HCT116 (cell line): ENCODE data around the gene MTUS2. TPM values are rescaled to one million over a fixed set of nuclear protein-coding genes. Genes with fewer than 3 reads are reported as not detected.

Experiments used
- ATAC-seq: fragments of 200-7000 bp; cut with Tn5 transposase; 2 replicates; pipeline ENCODE4 v1.9.1; 2020; ENCODE audit warnings: mild to moderate bottlenecking, moderate library complexity
- BruUV-seq: library from RNA; stranded (reverse); fragments of 400-500 nt; replicated peaks from 2 replicates; lab custom pipeline; 2021; lab: Mats Ljungman, UMichigan
- CTCF ChIA-PET: fragments of 300-600 bp; sonication (Branson Sonifier 250); formaldehyde crosslinking; loops from one replicate; lab custom pipeline; 2021; ENCODE audit warnings: antibody characterized with exemption; lab: Charles Lee
- POLR2A ChIA-PET: fragments of 300-600, 350-600 bp; sonication (Branson Sonifier 250); formaldehyde crosslinking; loops from one replicate; lab custom pipeline; 2021; ENCODE audit warnings: antibody characterized with exemption; lab: Charles Lee
- RAD21 ChIA-PET, 2 experiments: fragments of 300-600 bp; sonication (Branson Sonifier 250); formaldehyde crosslinking; loops; one replicate each; lab custom pipeline; 2023; ENCODE audit warnings: low total read pairs in 2 of 2; ENCODE audit not compliant: uncharacterized antibody in 2 of 2, unreplicated experiment in 2 of 2, low non-redundant PET in 1 of 2; lab: Charles Lee
- DNase-seq: peaks from one replicate; pipeline ENCODE4 v3.0.0-alpha.2; 2010; ENCODE audit warnings: low read depth, low spot score
- H2AFZ ChIP-seq: fragments of 200-600 bp; shearing (Covaris generic), sonication (generic); 2 replicates; pipeline ENCODE4 v1.6.1; 2017; ENCODE audit warnings: low read depth, mixed run types, mixed read lengths, antibody characterized with exemption, low read length; ENCODE audit not compliant: poor library complexity, severe bottlenecking
- H3K27ac ChIP-seq: 2 replicates; pipeline ENCODE4 v1.5.1; 2012; ENCODE audit warnings: low read depth, low read length
- H3K27me3 ChIP-seq: fragments of 200-600 bp; sonication (generic); 2 replicates; pipeline ENCODE4 v1.6.1; 2016; ENCODE audit warnings: mixed run types, low read length, mixed read lengths; ENCODE audit not compliant: insufficient read depth
- H3K36me3 ChIP-seq, 2 experiments: fragments of 200-500 bp in 1 of 2; fragments of 200-600 bp in 1 of 2; sonication (Bioruptor generic) in 1 of 2; sonication (generic) in 1 of 2; 2 replicates each; pipeline versions ENCODE4 v1.5.1 to v1.6.1; 2014 to 2016; ENCODE audit warnings: low read length in 2 of 2, inconsistent platforms in 1 of 2, mixed read lengths in 1 of 2, mixed run types in 1 of 2; ENCODE audit not compliant: insufficient read depth in 2 of 2, control insufficient read depth in 1 of 2
- H3K4me1 ChIP-seq, 2 experiments: fragments of 200-600 bp in 1 of 2; sonication (generic) in 1 of 2; 2 replicates each; pipeline versions ENCODE4 v1.5.1 to v1.6.1; 2012 to 2017; ENCODE audit warnings: low read length in 2 of 2, inconsistent platforms in 1 of 2, mild to moderate bottlenecking in 1 of 2, mixed read lengths in 1 of 2, mixed run types in 1 of 2, moderate library complexity in 1 of 2; ENCODE audit not compliant: insufficient read depth in 2 of 2, control insufficient read depth in 1 of 2
- H3K4me2 ChIP-seq: fragments of 200-600 bp; sonication (generic); 2 replicates; pipeline ENCODE4 v1.6.1; 2017; ENCODE audit warnings: mixed run types, low read length, mixed read lengths
- H3K4me3 ChIP-seq, 2 experiments: fragments of 200-600 bp in 1 of 2; sonication (generic) in 1 of 2; replicated peaks in 1 of 2; 2 replicates each; pipeline ENCODE4 v1.5.1; 2011 to 2016; ENCODE audit warnings: low read length in 2 of 2, control low read depth in 1 of 2, low read depth in 1 of 2, mild to moderate bottlenecking in 1 of 2, mixed read lengths in 1 of 2, mixed run types in 1 of 2
- H3K79me2 ChIP-seq: fragments of 200-600 bp; sonication (generic); 2 replicates; pipeline ENCODE4 v1.6.1; 2017; ENCODE audit warnings: mild to moderate bottlenecking, mixed run types, low read length, moderate library complexity, mixed read lengths; ENCODE audit not compliant: insufficient read depth
- H3K9ac ChIP-seq: fragments of 200-600 bp; sonication (generic); 2 replicates; pipeline ENCODE4 v1.6.1; 2016; ENCODE audit warnings: low read length, mixed read lengths
- H3K9me2 ChIP-seq: fragments of 200-600 bp; sonication (generic), shearing (Covaris generic); 2 replicates; pipeline ENCODE4 v1.6.1; 2017; ENCODE audit warnings: mixed run types, mild to moderate bottlenecking, moderate library complexity; ENCODE audit not compliant: insufficient read depth
- H3K9me3 ChIP-seq, 2 experiments: fragments of 200-500 bp in 1 of 2; fragments of 200-600 bp in 1 of 2; sonication (Bioruptor generic) in 1 of 2; sonication (generic) in 1 of 2; 2 replicates each; pipeline ENCODE4 v1.6.1; 2014 to 2017; ENCODE audit warnings: low read length in 2 of 2, mixed read lengths in 2 of 2, inconsistent platforms in 1 of 2, low read depth in 1 of 2, mild to moderate bottlenecking in 1 of 2, mixed run types in 1 of 2, moderate library complexity in 1 of 2; ENCODE audit not compliant: control insufficient read depth in 1 of 2, insufficient read depth in 1 of 2
- H4K20me1 ChIP-seq: fragments of 200-600 bp; sonication (generic), shearing (Covaris generic); 2 replicates; pipeline ENCODE4 v1.6.1; 2017; ENCODE audit warnings: mixed run types, mild to moderate bottlenecking, moderate library complexity; ENCODE audit not compliant: insufficient read depth
- ATF3 ChIP-seq: IDR thresholded peaks from 2 replicates; pipeline ENCODE4 v1.6.1; 2012
- CBX3 ChIP-seq: IDR thresholded peaks from 2 replicates; pipeline ENCODE4 v1.6.1; 2012; ENCODE audit warnings: low read depth
- CTCF ChIP-seq, 3 experiments: fragments of 200-600 bp in 1 of 3; sonication (generic) in 1 of 3; IDR thresholded peaks in 2 of 3; conservative IDR thresholded peaks in 1 of 3; 2 replicates each; pipeline ENCODE4 v1.5.1; 2012 to 2017; ENCODE audit warnings: low read depth in 2 of 3, low read length in 2 of 3, antibody characterized with exemption in 1 of 3, borderline replicate concordance in 1 of 3, control low read depth in 1 of 3, mild to moderate bottlenecking in 1 of 3, mixed read lengths in 1 of 3, mixed run types in 1 of 3, moderate library complexity in 1 of 3; ENCODE audit not compliant: insufficient read depth in 1 of 3
- EGR1 ChIP-seq: IDR thresholded peaks from 2 replicates; pipeline ENCODE4 v1.6.1; 2012; ENCODE audit warnings: low read depth
- ELF1 ChIP-seq: IDR thresholded peaks from 2 replicates; pipeline ENCODE4 v1.6.1; 2012; ENCODE audit warnings: low read depth, borderline replicate concordance
- EZH2 ChIP-seq: fragments of 200-600 bp; sonication (generic); IDR thresholded peaks from 2 replicates; pipeline ENCODE4 v1.6.1; 2017; ENCODE audit warnings: antibody characterized with exemption, mixed run types
- EZH2phosphoT487 ChIP-seq: fragments of 200-600 bp; IDR thresholded peaks from 2 replicates; pipeline ENCODE4 v1.6.1; 2018; ENCODE audit warnings: antibody characterized with exemption, borderline replicate concordance
- FOSL1 ChIP-seq: IDR thresholded peaks from 2 replicates; pipeline ENCODE4 v1.6.1; 2012; ENCODE audit warnings: low read depth
- JUND ChIP-seq: IDR thresholded peaks from 2 replicates; pipeline ENCODE4 v1.6.1; 2012
- POLR2AphosphoS5 ChIP-seq: IDR thresholded peaks from 2 replicates; pipeline ENCODE4 v1.6.1; 2011; ENCODE audit warnings: mild to moderate bottlenecking, low read depth, low read length, moderate library complexity
- RAD21 ChIP-seq: IDR thresholded peaks from 2 replicates; pipeline ENCODE4 v1.6.1; 2012; ENCODE audit warnings: low read depth, mild to moderate bottlenecking
- REST ChIP-seq: IDR thresholded peaks from 2 replicates; pipeline ENCODE4 v1.6.1; 2012; ENCODE audit warnings: low read depth
- SP1 ChIP-seq: IDR thresholded peaks from 2 replicates; pipeline ENCODE4 v1.6.1; 2012; ENCODE audit warnings: low read depth
- TCF7L2 ChIP-seq: IDR thresholded peaks from 2 replicates; pipeline ENCODE4 v1.7.0; 2011; ENCODE audit warnings: borderline replicate concordance, inconsistent platforms; ENCODE audit not compliant: insufficient read depth, insufficient read length; ENCODE audit errors: extremely low read depth
- ZFX ChIP-seq: fragments of 450-650 bp; IDR thresholded peaks from 2 replicates; pipeline ENCODE4 v1.6.1; 2017
- ZNF274 ChIP-seq: fragments of 200-500 bp; sonication (Bioruptor generic); IDR thresholded peaks from 2 replicates; pipeline ENCODE4 v1.6.1; 2014; ENCODE audit warnings: mild to moderate bottlenecking, low read depth, low read length, inconsistent platforms
- intact Hi-C: fragments of 100-400 bp; cut with micrococcal nuclease; formaldehyde crosslinking; loops from 2 replicates; pipeline ENCODE4 v1.10.0; 2022
- total RNA-seq: library from RNA; stranded (reverse); gene quantifications from one replicate; pipeline ENCODE4 v1.2.1, GENCODE V29; 2021; ENCODE audit not compliant: unreplicated experiment
- TF ChIP-seq, protein P1 (sequence below): IDR thresholded peaks from 2 replicates; pipeline ENCODE4 v1.6.1; 2012
- TF ChIP-seq, protein P2 (sequence below): IDR thresholded peaks from 2 replicates; pipeline ENCODE4 v1.6.1; 2011; ENCODE audit warnings: mild to moderate bottlenecking, low read length, moderate library complexity; ENCODE audit not compliant: insufficient replicate concordance; ENCODE audit errors: extremely low read depth

The MTUS2 gene
- total RNA-seq, 1 experiment from 2014 or later: 0.02 TPM

DNA sequence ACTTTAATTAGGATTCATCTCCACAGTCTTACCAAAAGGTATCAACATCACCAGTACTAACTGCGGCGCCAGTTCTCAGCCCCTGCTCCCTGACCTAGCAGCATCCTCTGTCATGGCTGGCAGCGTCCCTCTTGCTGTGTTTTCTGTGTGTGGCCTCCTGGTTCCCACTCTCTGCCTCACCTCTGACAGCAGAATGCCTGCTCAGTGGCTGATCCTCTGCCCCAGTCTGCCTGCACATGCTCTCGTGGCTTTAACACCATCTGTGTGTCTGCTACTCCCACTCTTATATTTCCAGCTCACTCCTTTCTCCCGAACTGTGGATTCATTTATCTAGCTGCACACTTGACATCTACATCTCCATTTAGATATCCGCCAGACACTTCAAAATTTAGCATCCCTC lies 341.5 kb downstream of the MTUS2 start:
- Histone ChIP-seq H3K27me3 (peaks cover 16% of the 10 kb centered on the region; the same call in 1 of the 2 replicates), H3K27ac (no peak overlapping the region), H3K9me3 (no peaks in the 10 kb centered on the region), H3K9me2 (no peaks in the 10 kb centered on the region), H3K4me1 (no peaks in the 10 kb centered on the region), H4K20me1 (no peaks in the 10 kb centered on the region), H3K79me2 (no peaks in the 10 kb centered on the region), H2AFZ (no peak overlapping the region), H3K4me3 (no peak overlapping the region), H3K36me3 (no peaks in the 10 kb centered on the region), H3K4me2 (no peak overlapping the region), H3K9ac (no peak overlapping the region)
- intact Hi-C loops: no loop called here
- ATAC-seq (no peak), DNase-seq (no peak)
- TF ChIP-seq EZH2 (no peak), CTCF (IDR thresholded peaks at IDR 0.05 in 2 of 3, conservative IDR thresholded peaks at IDR 0.05 in 1 of 3; ENCODE audit: borderline replicate concordance in 1 of 3, insufficient read depth in 1 of 3, low read depth in 2 of 3, low read length in 2 of 3) (no peak), FOSL1 (no peak), POLR2AphosphoS5 (no peak), EGR1 (no peak), EZH2phosphoT487 (no peak), JUND (no peak), TCF7L2 (no peak), SP1 (no peak), REST (no peak), ZNF274 (no peak), RAD21 (no peak), ELF1 (no peak), CBX3 (no peak), ZFX (no peak), ATF3 (no peak)
- TF ChIP-seq, protein P1, sequence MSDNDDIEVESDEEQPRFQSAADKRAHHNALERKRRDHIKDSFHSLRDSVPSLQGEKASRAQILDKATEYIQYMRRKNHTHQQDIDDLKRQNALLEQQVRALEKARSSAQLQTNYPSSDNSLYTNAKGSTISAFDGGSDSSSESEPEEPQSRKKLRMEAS: no peak
- TF ChIP-seq, protein P2, sequence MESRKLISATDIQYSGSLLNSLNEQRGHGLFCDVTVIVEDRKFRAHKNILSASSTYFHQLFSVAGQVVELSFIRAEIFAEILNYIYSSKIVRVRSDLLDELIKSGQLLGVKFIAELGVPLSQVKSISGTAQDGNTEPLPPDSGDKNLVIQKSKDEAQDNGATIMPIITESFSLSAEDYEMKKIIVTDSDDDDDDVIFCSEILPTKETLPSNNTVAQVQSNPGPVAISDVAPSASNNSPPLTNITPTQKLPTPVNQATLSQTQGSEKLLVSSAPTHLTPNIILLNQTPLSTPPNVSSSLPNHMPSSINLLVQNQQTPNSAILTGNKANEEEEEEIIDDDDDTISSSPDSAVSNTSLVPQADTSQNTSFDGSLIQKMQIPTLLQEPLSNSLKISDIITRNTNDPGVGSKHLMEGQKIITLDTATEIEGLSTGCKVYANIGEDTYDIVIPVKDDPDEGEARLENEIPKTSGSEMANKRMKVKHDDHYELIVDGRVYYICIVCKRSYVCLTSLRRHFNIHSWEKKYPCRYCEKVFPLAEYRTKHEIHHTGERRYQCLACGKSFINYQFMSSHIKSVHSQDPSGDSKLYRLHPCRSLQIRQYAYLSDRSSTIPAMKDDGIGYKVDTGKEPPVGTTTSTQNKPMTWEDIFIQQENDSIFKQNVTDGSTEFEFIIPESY: no peak
- ChIA-PET POLR2A (no interaction called here), RAD21 (no interaction called here), CTCF (no interaction called here)
- no TSS peak for BruUV-seq
